SK-N-SH (cell line): ENCODE results near the gene BRSK1. TPM values are rescaled to one million over a fixed set of nuclear protein-coding genes. Genes with fewer than 3 reads are reported as not detected.

ENCODE experiments used
- CTCF ChIA-PET: fragments of 300-600, 350-600 bp; formaldehyde crosslinking; extraction: SDS; loops from one replicate; lab custom pipeline; 2021; lab: Yijun Ruan, JAX
- POLR2A ChIA-PET: fragments of 350-600 bp; sonication (Branson Sonifier 250); formaldehyde crosslinking; extraction: SDS; loops from one replicate; lab custom pipeline; 2020; ENCODE audit warnings: antibody characterized with exemption, inconsistent platforms; lab: Yijun Ruan, JAX
- DNase-seq: peaks from one replicate; pipeline ENCODE4 v3.0.0; 2012
- H2AFZ ChIP-seq: fragments of 200-600 bp; sonication (generic); 2 replicates; pipeline ENCODE4 v1.8.1; 2016; ENCODE audit warnings: antibody characterized with exemption, mild to moderate bottlenecking, low read depth
- H3F3A ChIP-seq: fragments of 200-600 bp; sonication (generic); replicated peaks from 2 replicates; pipeline ENCODE3; 2016; ENCODE audit warnings: antibody characterized with exemption, mild to moderate bottlenecking; ENCODE audit not compliant: insufficient read depth
- H3K27ac ChIP-seq, 2 experiments: fragments of 200-500 bp in 1 of 2; fragments of 200-600 bp in 1 of 2; sonication (Bioruptor generic) in 1 of 2; sonication (generic), shearing (Covaris generic) in 1 of 2; 2 replicates each; pipeline versions ENCODE4 v1.5.1 to v1.6.1; 2014 to 2016; ENCODE audit warnings: low read depth in 2 of 2, inconsistent platforms in 1 of 2, low read length in 1 of 2, mild to moderate bottlenecking in 1 of 2, mixed read lengths in 1 of 2
- H3K27me3 ChIP-seq: fragments of 200-600 bp; sonication (generic), shearing (Covaris generic); 2 replicates; pipeline ENCODE4 v1.6.1; 2016; ENCODE audit warnings: mixed run types; ENCODE audit not compliant: insufficient read depth
- H3K36me3 ChIP-seq, 2 experiments: fragments of 200-500 bp in 1 of 2; fragments of 200-600 bp in 1 of 2; sonication (Bioruptor generic) in 1 of 2; sonication (generic) in 1 of 2; replicated peaks in 1 of 2; 2 replicates each; pipeline versions ENCODE3 to v1.5.1; 2014 to 2016; ENCODE audit warnings: low read length in 1 of 2, mild to moderate bottlenecking in 1 of 2; ENCODE audit not compliant: insufficient read depth in 2 of 2, control insufficient read depth in 1 of 2
- H3K4me1 ChIP-seq, 2 experiments: fragments of 200-500 bp in 1 of 2; fragments of 200-600 bp in 1 of 2; sonication (Bioruptor generic) in 1 of 2; sonication (generic), shearing (Covaris generic) in 1 of 2; 2 replicates each; pipeline versions ENCODE4 v1.5.1 to v1.6.1; 2014 to 2016; ENCODE audit warnings: low read depth in 1 of 2, low read length in 1 of 2, mixed run types in 1 of 2; ENCODE audit not compliant: insufficient read depth in 2 of 2, control insufficient read depth in 1 of 2
- H3K4me2 ChIP-seq: fragments of 200-600 bp; sonication (generic), shearing (Covaris generic); 2 replicates; pipeline ENCODE4 v1.6.1; 2017; ENCODE audit warnings: mixed run types
- H3K4me3 ChIP-seq, 2 experiments: fragments of 200-500 bp in 1 of 2; fragments of 200-600 bp in 1 of 2; sonication (Bioruptor generic) in 1 of 2; sonication (generic), shearing (Covaris generic) in 1 of 2; 2 replicates each; pipeline versions ENCODE4 v1.5.1 to v1.8.1; 2014 to 2016; ENCODE audit warnings: low read depth in 2 of 2, inconsistent platforms in 1 of 2, low read length in 1 of 2, mild to moderate bottlenecking in 1 of 2, mixed read lengths in 1 of 2, moderate library complexity in 1 of 2
- H3K79me2 ChIP-seq: fragments of 200-600 bp; sonication (generic); 2 replicates; pipeline ENCODE4 v1.8.1; 2017; ENCODE audit warnings: mild to moderate bottlenecking; ENCODE audit not compliant: insufficient read depth
- H3K9ac ChIP-seq: fragments of 200-600 bp; sonication (generic); 2 replicates; pipeline ENCODE4 v1.6.1; 2017; ENCODE audit warnings: mixed run types
- H3K9me2 ChIP-seq: fragments of 200-600 bp; sonication (generic); 2 replicates; pipeline ENCODE4 v1.6.1; 2017; ENCODE audit warnings: mixed run types
- H3K9me3 ChIP-seq: fragments of 200-600 bp; sonication (generic); 2 replicates; pipeline ENCODE4 v1.6.1; 2017; ENCODE audit warnings: mixed run types, mild to moderate bottlenecking, moderate library complexity
- H4K20me1 ChIP-seq: fragments of 200-600 bp; sonication (generic); 2 replicates; pipeline ENCODE4 v1.6.1; 2017; ENCODE audit warnings: mild to moderate bottlenecking, mixed run types; ENCODE audit not compliant: insufficient read depth
- FOSL2 ChIP-seq: IDR thresholded peaks from 2 replicates; pipeline ENCODE4 v1.4.0; 2012; ENCODE audit warnings: low read depth, mild to moderate bottlenecking, moderate library complexity, borderline replicate concordance
- FOXJ3 ChIP-seq: sonication (generic); formaldehyde crosslinking; IDR thresholded peaks from 2 replicates; pipeline ENCODE4 v1.5.1; 2020; ENCODE audit warnings: mild to moderate bottlenecking, missing genetic modification reagents
- GABPA ChIP-seq: IDR thresholded peaks from 2 replicates; pipeline ENCODE4 v1.4.0; 2012; ENCODE audit warnings: low read depth, mild to moderate bottlenecking
- JUND ChIP-seq: IDR thresholded peaks from 2 replicates; pipeline ENCODE4 v1.4.0; 2012
- MXI1 ChIP-seq: IDR thresholded peaks from 2 replicates; pipeline ENCODE4 v1.6.1; 2012; ENCODE audit warnings: mild to moderate bottlenecking, low read depth, low read length, improper control_type of control experiment
- NRF1 ChIP-seq: IDR thresholded peaks from 2 replicates; pipeline ENCODE4 v1.6.1; 2012; ENCODE audit warnings: low read depth, mild to moderate bottlenecking, low read length
- POLR2AphosphoS5 ChIP-seq: IDR thresholded peaks from 2 replicates; pipeline ENCODE4 v1.6.1; 2012; ENCODE audit warnings: low read depth, low read length
- RAD21 ChIP-seq: IDR thresholded peaks from 2 replicates; pipeline ENCODE4 v1.6.1; 2012; ENCODE audit warnings: mild to moderate bottlenecking, low read length
- RFX5 ChIP-seq: IDR thresholded peaks from 2 replicates; pipeline ENCODE4 v1.6.1; 2012; ENCODE audit warnings: mild to moderate bottlenecking, improper control_type of control experiment, low read length
- SIN3A ChIP-seq: IDR thresholded peaks from 2 replicates; pipeline ENCODE4 v1.6.1; 2012; ENCODE audit warnings: low read depth, mild to moderate bottlenecking, low read length, moderate library complexity, borderline replicate concordance
- SMC3 ChIP-seq: IDR thresholded peaks from 2 replicates; pipeline ENCODE4 v1.6.1; 2012; ENCODE audit warnings: low read depth, low read length, improper control_type of control experiment
- TCF12 ChIP-seq: IDR thresholded peaks from 2 replicates; pipeline ENCODE4 v1.4.0; 2012
- USF1 ChIP-seq: IDR thresholded peaks from 2 replicates; pipeline ENCODE4 v1.4.0; 2012; ENCODE audit warnings: low read depth, borderline replicate concordance
- YY1 ChIP-seq: IDR thresholded peaks from 2 replicates; pipeline ENCODE4 v1.4.0; 2012; ENCODE audit warnings: low read depth, mild to moderate bottlenecking
- WGBS: methylation state at CpG from one replicate; pipeline ENCODE4 v1.1.6; 2017; ENCODE audit warnings: low lambda C conversion rate; 5-methylcytosine and 5-hydroxymethylcytosine counted together
- polyA plus RNA-seq, 3 experiments: library from polyadenylated mRNA; depleted of rRNA; stranded (reverse); fragments of >200 nt; gene quantifications; 2 replicates each; pipeline ENCODE4 v1.2.3, GENCODE V29; 2012
- TF ChIP-seq, protein P1 (sequence below): fragments of 200-600 bp; sonication (generic); IDR thresholded peaks from 2 replicates; pipeline ENCODE4 v1.6.1; 2017; ENCODE audit warnings: antibody characterized with exemption, mild to moderate bottlenecking, moderate library complexity

Gene BRSK1
- polyA plus RNA-seq, 1 of the 3 experiments (the other 2 are of a cell fraction) = 49.7 TPM

DNA sequence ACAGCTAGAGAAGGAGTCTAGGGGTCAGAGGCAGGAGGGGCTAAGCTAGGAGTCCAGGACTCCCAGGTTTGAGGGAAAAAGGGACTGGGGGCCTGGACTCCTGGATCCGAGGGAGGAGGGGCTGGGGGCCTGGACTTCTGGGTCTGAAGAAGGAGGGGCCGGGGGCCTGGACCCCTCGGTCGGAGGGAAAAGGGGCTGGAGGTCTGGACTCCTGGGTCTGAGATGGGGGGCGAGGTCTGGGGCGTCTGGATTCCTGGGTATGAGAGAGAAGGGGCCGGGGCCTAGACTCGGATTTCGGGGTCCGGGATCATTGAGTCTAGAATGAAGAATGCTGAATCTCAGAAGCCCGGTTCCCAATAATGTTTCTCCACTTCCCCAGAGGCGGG, 18.5 kb downstream of the BRSK1 start:
- no peak overlapping the region for H3K4me2 ChIP-seq
- no peaks in the 10 kb centered on the region for H3K27me3 ChIP-seq
- POLR2A ChIA-PET = interaction anchor here (1.1 to 2.1 kb wide), 3 partner anchors 8 to 105 kb away, joined by 3 to 8 read pairs (median 4); partner anchors contain the start of gene UBE2S
- WGBS = 62% methylated on average over 12 of the region's 12 CpGs
- H2AFZ ChIP-seq = no peak overlapping the region
- no peak overlapping the region for H3K9ac ChIP-seq
- H4K20me1 ChIP-seq = no peaks in the 10 kb centered on the region
- CTCF ChIA-PET = interaction anchor here (0.7 to 3.3 kb wide), 41 partner anchors 8 to 321 kb away, joined by 3 to 46 read pairs (median 7); partner anchors contain the start of genes COX6B2, GARIN5B, HSPBP1 and KMT5C
- TF ChIP-seq POLR2AphosphoS5 (no peak), FOSL2 (no peak), RAD21 (no peak), USF1 (no peak), SIN3A (no peak), YY1 (no peak), FOXJ3 (no peak), GABPA (no peak), JUND (no peak), NRF1 (no peak), MXI1 (no peak), TCF12 (no peak), SMC3 (no peak), RFX5 (no peak)
- TF ChIP-seq, protein P1, sequence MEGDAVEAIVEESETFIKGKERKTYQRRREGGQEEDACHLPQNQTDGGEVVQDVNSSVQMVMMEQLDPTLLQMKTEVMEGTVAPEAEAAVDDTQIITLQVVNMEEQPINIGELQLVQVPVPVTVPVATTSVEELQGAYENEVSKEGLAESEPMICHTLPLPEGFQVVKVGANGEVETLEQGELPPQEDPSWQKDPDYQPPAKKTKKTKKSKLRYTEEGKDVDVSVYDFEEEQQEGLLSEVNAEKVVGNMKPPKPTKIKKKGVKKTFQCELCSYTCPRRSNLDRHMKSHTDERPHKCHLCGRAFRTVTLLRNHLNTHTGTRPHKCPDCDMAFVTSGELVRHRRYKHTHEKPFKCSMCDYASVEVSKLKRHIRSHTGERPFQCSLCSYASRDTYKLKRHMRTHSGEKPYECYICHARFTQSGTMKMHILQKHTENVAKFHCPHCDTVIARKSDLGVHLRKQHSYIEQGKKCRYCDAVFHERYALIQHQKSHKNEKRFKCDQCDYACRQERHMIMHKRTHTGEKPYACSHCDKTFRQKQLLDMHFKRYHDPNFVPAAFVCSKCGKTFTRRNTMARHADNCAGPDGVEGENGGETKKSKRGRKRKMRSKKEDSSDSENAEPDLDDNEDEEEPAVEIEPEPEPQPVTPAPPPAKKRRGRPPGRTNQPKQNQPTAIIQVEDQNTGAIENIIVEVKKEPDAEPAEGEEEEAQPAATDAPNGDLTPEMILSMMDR = no peak
- peaks cover 0 to 8% of the 10 kb centered on the region in 2 experiments; a peak in 1 of 4 replicates for H3K4me1 ChIP-seq
- no peaks in the 10 kb centered on the region for H3K9me2 ChIP-seq
- H3F3A ChIP-seq = no peaks in the 10 kb centered on the region
- no peak for DNase-seq
- H3K27ac ChIP-seq = no peak overlapping the region; a peak in 1 of 4 replicates
- H3K4me3 ChIP-seq = no peak overlapping the region
- H3K79me2 ChIP-seq = no peaks in the 10 kb centered on the region
- no peaks in the 10 kb centered on the region for H3K9me3 ChIP-seq
- peaks cover 17 to 39% of the 10 kb centered on the region in 2 experiments for H3K36me3 ChIP-seq

- peaks cover 0 to 8% of the 10 kb centered on the region in 2 experiments; a peak in 1 of 4 replicates for H3K4me1 ChIP-seq
- H3F3A ChIP-seq = no peaks in the 10 kb centered on the region
- H3K4me3 ChIP-seq = no peak overlapping the region
- H2AFZ ChIP-seq = no peak overlapping the region
- no peaks in the 10 kb centered on the region for H4K20me1 ChIP-seq
- 95% methylated on average over 4 of the region's 11 CpGs for WGBS
- no peaks in the 10 kb centered on the region for H3K27me3 ChIP-seq
- no peaks in the 10 kb centered on the region for H3K9me3 ChIP-seq
- POLR2A ChIA-PET = no interaction called here
- CTCF ChIA-PET = interaction anchor here (1.2 to 3.3 kb wide), 10 partner anchors 10 to 201 kb away, joined by 3 to 46 read pairs (median 16); partner anchors contain the start of genes KMT5C and TMEM150B
- DNase-seq = no peak
- no peaks in the 10 kb centered on the region for H3K9me2 ChIP-seq
- no peak overlapping the region for H3K9ac ChIP-seq
- H3K4me2 ChIP-seq = no peak overlapping the region
- H3K79me2 ChIP-seq = no peaks in the 10 kb centered on the region
- H3K36me3 ChIP-seq = peaks cover 24 to 39% of the 10 kb centered on the region in 2 experiments
- H3K27ac ChIP-seq = no peak overlapping the region
- TF ChIP-seq JUND (no peak), USF1 (no peak)
- TF ChIP-seq, all 33 proteins: peak for 0
These were observed 19.7 kb downstream of the BRSK1 start for GRCh38 chr19:55303477-55303876.
